GM23338 (cell line): ENCODE data around the gene MYO1D. TPM values are rescaled to one million over a fixed set of nuclear protein-coding genes. Genes with fewer than 3 reads are reported as not detected.

Experiments
- ATAC-seq: fragments of 200-7000 bp; cut with Tn5 transposase; 3 replicates; pipeline ENCODE4 v1.9.1; 2020
- DNase-seq: peaks from one replicate; pipeline ENCODE4 v3.0.0-alpha.2; 2015; ENCODE audit warnings: low spot score
- H2AFZ ChIP-seq: fragments of 200-600 bp; sonication (generic); 2 replicates; pipeline ENCODE4 v1.8.0; 2016; ENCODE audit warnings: antibody characterized with exemption, mild to moderate bottlenecking, moderate library complexity
- H3F3A ChIP-seq: fragments of 200-600 bp; sonication (generic); replicated peaks from 2 replicates; pipeline ENCODE4 v1.8.0; 2017; ENCODE audit warnings: antibody characterized with exemption, mixed run types, low read depth
- H3K27ac ChIP-seq: fragments of 200-600 bp; sonication (generic); 2 replicates; pipeline ENCODE4 v1.6.1; 2016; ENCODE audit warnings: low read depth
- H3K27me3 ChIP-seq: fragments of 200-600 bp; sonication (generic); 2 replicates; pipeline ENCODE4 v1.8.0; 2016; ENCODE audit warnings: mild to moderate bottlenecking, mixed run types, moderate library complexity; ENCODE audit not compliant: insufficient read depth
- H3K36me3 ChIP-seq: fragments of 200-600 bp; sonication (generic); 2 replicates; pipeline ENCODE4 v1.8.0; 2016; ENCODE audit warnings: mild to moderate bottlenecking; ENCODE audit not compliant: insufficient read depth
- H3K4me1 ChIP-seq: fragments of 200-600 bp; sonication (generic); 2 replicates; pipeline ENCODE4 v1.8.0; 2016; ENCODE audit warnings: mild to moderate bottlenecking, moderate library complexity; ENCODE audit not compliant: insufficient read depth
- H3K4me2 ChIP-seq: fragments of 200-600 bp; sonication (generic); 2 replicates; pipeline ENCODE4 v1.7.1; 2017; ENCODE audit warnings: mixed run types
- H3K4me3 ChIP-seq: fragments of 200-600 bp; sonication (generic); 2 replicates; pipeline ENCODE4 v1.6.1; 2016; ENCODE audit warnings: mixed run types
- H3K79me2 ChIP-seq: fragments of 200-600 bp; sonication (generic); replicated peaks from 2 replicates; pipeline ENCODE4 v1.8.0; 2017; ENCODE audit warnings: mild to moderate bottlenecking; ENCODE audit not compliant: insufficient read depth
- H3K9me2 ChIP-seq: fragments of 200-600 bp; sonication (generic); 2 replicates; pipeline ENCODE4 v1.8.0; 2017; ENCODE audit not compliant: insufficient read depth
- H4K20me1 ChIP-seq: fragments of 200-600 bp; sonication (generic); replicated peaks from 2 replicates; pipeline ENCODE4 v1.8.0; 2017; ENCODE audit warnings: mild to moderate bottlenecking; ENCODE audit not compliant: insufficient read depth
- H3K27ac Mint-ChIP-seq: 2 replicates; pipeline ENCODE4 v1.8.0; 2020; ENCODE audit warnings: inconsistent platforms, mild to moderate bottlenecking, moderate library complexity, mixed read lengths
- H3K27me3 Mint-ChIP-seq: 3 replicates; pipeline ENCODE4 v1.8.0; 2022; ENCODE audit warnings: low read depth, mild to moderate bottlenecking, moderate library complexity, mixed read lengths, inconsistent platforms; ENCODE audit not compliant: insufficient read depth, poor library complexity
- H3K36me3 Mint-ChIP-seq: 3 replicates; pipeline ENCODE4 v1.8.0; 2021; ENCODE audit warnings: low read depth, mild to moderate bottlenecking, inconsistent platforms, moderate library complexity, mixed read lengths
- H3K4me1 Mint-ChIP-seq: 3 replicates; pipeline ENCODE4 v1.8.0; 2020; ENCODE audit warnings: mild to moderate bottlenecking, inconsistent platforms, mixed read lengths
- H3K4me3 Mint-ChIP-seq: 3 replicates; pipeline ENCODE4 v1.8.0; 2021; ENCODE audit warnings: moderate library complexity, mild to moderate bottlenecking, inconsistent platforms, mixed read lengths
- H3K9me3 Mint-ChIP-seq: 3 replicates; pipeline ENCODE4 v1.8.0; 2020; ENCODE audit warnings: moderate library complexity, mild to moderate bottlenecking, inconsistent platforms, mixed read lengths
- CREB1 ChIP-seq: fragments of 250-450 bp; sonication (Bioruptor Pico); IDR thresholded peaks from 2 replicates; pipeline ENCODE4 v1.5.0; 2020; ENCODE audit warnings: low read depth, mild to moderate bottlenecking, moderate library complexity
- POLR2AphosphoS5 ChIP-seq: IDR thresholded peaks from 2 replicates; pipeline ENCODE4 v1.6.1; 2016; ENCODE audit warnings: antibody characterized with exemption, low read depth
- polyA plus RNA-seq: library from polyadenylated mRNA; unstranded; fragments of >200 nt; fragmentation: Nextera tagmentation; extraction: Ambion mirVana; gene quantifications from 2 replicates; pipeline ENCODE4 v1.2.1, GENCODE V29; 2016
- total RNA-seq: library from RNA; depleted of rRNA; stranded (reverse); fragments of >200 nt; shearing (Covaris generic); gene quantifications from 2 replicates; pipeline ENCODE4 v1.2.3, GENCODE V29; 2014
- TF ChIP-seq, protein P1 (sequence below), 2 experiments: fragments of 200-600 bp in 1 of 2; sonication (generic) in 1 of 2; conservative IDR thresholded peaks; 2 replicates each; pipeline versions ENCODE4 v1.5.1 to v1.6.1; 2016 to 2017; ENCODE audit warnings: antibody characterized with exemption in 2 of 2, low read depth in 2 of 2, mild to moderate bottlenecking in 2 of 2, moderate library complexity in 1 of 2
- TF ChIP-seq, protein P2 (sequence below): IDR thresholded peaks from 2 replicates; pipeline ENCODE4 v1.6.1; 2016; ENCODE audit warnings: antibody characterized with exemption
- TF ChIP-seq, protein P3 (sequence below): fragments of 250-450 bp; sonication (Bioruptor Pico); IDR thresholded peaks from 2 replicates; pipeline ENCODE4 v1.5.0; 2020; ENCODE audit warnings: mild to moderate bottlenecking, moderate library complexity

The MYO1D gene
- total and polyA plus RNA-seq, 2 experiments from 2014 or later: 8.6 to 28.6 TPM

DNA sequence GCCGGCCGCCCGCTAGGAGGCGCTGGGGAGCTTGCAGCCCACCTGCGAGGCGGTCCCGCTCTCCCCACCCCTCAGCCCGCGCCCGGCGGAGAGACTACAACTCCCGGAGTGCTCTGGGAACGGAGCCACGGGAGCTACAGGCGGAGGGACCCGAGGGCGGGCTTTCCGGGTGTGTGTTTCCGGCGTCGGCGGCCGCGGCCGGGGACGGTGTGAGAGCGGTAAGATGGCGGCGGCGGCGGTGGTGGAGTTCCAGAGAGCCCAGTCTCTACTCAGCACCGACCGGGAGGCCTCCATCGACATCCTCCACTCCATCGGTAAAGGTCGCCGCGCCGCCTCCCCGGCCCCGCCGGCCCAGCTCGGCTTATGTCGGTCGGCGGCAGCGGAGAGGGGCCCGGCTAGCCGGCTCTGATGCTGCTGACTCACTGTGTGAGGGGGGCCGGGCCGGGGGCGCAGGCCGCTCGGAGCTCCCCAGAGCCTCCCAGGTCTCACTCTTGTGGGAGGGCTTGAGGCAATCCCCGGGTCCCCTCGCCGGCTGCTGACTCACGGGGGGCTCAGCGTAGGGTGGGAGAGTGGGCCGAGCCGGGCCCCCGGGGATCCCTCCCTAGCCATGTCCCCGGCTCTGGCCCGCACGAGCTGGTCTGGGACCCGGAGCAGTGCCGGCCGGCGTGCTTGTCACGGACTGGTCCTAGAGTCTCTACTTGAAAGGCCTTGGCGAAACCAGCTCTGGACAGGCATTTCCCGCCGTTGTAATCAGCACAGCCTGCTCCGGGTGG lies 432.4 kb downstream of the MYO1D start, which contains the start of gene PSMD11:
PSMD11 (plus strand) TSS at position 210 of the 773 bp plus-strand sequence; CDS start at position 224, 14 bp downstream.
- H3K4me2 ChIP-seq: peak within 1 kb of the TSS; percentile 100
- TF ChIP-seq CREB1 (peak; percentile 82), POLR2AphosphoS5 (peak; percentile 79)
- TF ChIP-seq, protein P1, sequence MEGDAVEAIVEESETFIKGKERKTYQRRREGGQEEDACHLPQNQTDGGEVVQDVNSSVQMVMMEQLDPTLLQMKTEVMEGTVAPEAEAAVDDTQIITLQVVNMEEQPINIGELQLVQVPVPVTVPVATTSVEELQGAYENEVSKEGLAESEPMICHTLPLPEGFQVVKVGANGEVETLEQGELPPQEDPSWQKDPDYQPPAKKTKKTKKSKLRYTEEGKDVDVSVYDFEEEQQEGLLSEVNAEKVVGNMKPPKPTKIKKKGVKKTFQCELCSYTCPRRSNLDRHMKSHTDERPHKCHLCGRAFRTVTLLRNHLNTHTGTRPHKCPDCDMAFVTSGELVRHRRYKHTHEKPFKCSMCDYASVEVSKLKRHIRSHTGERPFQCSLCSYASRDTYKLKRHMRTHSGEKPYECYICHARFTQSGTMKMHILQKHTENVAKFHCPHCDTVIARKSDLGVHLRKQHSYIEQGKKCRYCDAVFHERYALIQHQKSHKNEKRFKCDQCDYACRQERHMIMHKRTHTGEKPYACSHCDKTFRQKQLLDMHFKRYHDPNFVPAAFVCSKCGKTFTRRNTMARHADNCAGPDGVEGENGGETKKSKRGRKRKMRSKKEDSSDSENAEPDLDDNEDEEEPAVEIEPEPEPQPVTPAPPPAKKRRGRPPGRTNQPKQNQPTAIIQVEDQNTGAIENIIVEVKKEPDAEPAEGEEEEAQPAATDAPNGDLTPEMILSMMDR (conservative IDR thresholded peaks at IDR 0.05; ENCODE audit: low read depth in 2 of 2): peak in 1 of 2 experiments; percentile 87; a peak in 3 of 4 replicates
- TF ChIP-seq, protein P2, sequence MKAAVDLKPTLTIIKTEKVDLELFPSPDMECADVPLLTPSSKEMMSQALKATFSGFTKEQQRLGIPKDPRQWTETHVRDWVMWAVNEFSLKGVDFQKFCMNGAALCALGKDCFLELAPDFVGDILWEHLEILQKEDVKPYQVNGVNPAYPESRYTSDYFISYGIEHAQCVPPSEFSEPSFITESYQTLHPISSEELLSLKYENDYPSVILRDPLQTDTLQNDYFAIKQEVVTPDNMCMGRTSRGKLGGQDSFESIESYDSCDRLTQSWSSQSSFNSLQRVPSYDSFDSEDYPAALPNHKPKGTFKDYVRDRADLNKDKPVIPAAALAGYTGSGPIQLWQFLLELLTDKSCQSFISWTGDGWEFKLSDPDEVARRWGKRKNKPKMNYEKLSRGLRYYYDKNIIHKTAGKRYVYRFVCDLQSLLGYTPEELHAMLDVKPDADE: peak; percentile 95
- TF ChIP-seq, protein P3, sequence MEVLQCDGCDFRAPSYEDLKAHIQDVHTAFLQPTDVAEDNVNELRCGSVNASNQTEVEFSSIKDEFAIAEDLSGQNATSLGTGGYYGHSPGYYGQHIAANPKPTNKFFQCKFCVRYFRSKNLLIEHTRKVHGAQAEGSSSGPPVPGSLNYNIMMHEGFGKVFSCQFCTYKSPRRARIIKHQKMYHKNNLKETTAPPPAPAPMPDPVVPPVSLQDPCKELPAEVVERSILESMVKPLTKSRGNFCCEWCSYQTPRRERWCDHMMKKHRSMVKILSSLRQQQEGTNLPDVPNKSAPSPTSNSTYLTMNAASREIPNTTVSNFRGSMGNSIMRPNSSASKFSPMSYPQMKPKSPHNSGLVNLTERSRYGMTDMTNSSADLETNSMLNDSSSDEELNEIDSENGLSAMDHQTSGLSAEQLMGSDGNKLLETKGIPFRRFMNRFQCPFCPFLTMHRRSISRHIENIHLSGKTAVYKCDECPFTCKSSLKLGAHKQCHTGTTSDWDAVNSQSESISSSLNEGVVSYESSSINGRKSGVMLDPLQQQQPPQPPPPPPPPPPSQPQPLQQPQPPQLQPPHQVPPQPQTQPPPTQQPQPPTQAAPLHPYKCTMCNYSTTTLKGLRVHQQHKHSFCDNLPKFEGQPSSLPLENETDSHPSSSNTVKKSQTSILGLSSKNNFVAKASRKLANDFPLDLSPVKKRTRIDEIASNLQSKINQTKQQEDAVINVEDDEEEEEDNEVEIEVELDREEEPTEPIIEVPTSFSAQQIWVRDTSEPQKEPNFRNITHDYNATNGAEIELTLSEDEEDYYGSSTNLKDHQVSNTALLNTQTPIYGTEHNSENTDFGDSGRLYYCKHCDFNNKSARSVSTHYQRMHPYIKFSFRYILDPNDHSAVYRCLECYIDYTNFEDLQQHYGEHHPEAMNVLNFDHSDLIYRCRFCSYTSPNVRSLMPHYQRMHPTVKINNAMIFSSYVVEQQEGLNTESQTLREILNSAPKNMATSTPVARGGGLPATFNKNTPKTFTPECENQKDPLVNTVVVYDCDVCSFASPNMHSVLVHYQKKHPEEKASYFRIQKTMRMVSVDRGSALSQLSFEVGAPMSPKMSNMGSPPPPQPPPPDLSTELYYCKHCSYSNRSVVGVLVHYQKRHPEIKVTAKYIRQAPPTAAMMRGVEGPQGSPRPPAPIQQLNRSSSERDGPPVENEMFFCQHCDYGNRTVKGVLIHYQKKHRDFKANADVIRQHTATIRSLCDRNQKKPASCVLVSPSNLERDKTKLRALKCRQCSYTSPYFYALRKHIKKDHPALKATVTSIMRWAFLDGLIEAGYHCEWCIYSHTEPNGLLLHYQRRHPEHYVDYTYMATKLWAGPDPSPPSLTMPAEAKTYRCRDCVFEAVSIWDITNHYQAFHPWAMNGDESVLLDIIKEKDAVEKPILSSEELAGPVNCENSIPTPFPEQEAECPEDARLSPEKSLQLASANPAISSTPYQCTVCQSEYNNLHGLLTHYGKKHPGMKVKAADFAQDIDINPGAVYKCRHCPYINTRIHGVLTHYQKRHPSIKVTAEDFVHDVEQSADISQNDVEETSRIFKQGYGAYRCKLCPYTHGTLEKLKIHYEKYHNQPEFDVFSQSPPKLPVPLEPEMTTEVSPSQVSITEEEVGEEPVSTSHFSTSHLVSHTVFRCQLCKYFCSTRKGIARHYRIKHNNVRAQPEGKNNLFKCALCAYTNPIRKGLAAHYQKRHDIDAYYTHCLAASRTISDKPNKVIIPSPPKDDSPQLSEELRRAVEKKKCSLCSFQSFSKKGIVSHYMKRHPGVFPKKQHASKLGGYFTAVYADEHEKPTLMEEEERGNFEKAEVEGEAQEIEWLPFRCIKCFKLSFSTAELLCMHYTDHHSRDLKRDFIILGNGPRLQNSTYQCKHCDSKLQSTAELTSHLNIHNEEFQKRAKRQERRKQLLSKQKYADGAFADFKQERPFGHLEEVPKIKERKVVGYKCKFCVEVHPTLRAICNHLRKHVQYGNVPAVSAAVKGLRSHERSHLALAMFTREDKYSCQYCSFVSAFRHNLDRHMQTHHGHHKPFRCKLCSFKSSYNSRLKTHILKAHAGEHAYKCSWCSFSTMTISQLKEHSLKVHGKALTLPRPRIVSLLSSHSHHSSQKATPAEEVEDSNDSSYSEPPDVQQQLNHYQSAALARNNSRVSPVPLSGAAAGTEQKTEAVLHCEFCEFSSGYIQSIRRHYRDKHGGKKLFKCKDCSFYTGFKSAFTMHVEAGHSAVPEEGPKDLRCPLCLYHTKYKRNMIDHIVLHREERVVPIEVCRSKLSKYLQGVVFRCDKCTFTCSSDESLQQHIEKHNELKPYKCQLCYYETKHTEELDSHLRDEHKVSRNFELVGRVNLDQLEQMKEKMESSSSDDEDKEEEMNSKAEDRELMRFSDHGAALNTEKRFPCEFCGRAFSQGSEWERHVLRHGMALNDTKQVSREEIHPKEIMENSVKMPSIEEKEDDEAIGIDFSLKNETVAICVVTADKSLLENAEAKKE (CRISPR knock-in tag): no peak
- H3K27ac ChIP-seq: peak within 1 kb of the TSS; percentile 79
- H4K20me1 ChIP-seq: peaks cover 35% of the 10 kb centered on the region
- ATAC-seq: peak; percentile 97
- peaks cover 15% of the 10 kb centered on the region for H3K27me3 Mint-ChIP-seq
- peak within 1 kb of the TSS; percentile 99 for H2AFZ ChIP-seq
- H3K27me3 ChIP-seq: peaks cover 8% of the 10 kb centered on the region
- H3K36me3 ChIP-seq: peaks cover 28% of the 10 kb centered on the region
- no peaks in the 10 kb centered on the region for H3F3A ChIP-seq
- peaks cover 12% of the 10 kb centered on the region for H3K4me1 ChIP-seq
- peaks cover 51% of the 10 kb centered on the region for H3K79me2 ChIP-seq
- peak within 1 kb of the TSS; percentile 100 for H3K4me3 ChIP-seq
- H3K4me3 Mint-ChIP-seq: peak within 1 kb of the TSS; percentile 91
- peaks cover 9% of the 10 kb centered on the region for H3K9me3 Mint-ChIP-seq
- H3K27ac Mint-ChIP-seq: peak within 1 kb of the TSS; percentile 91
- H3K9me2 ChIP-seq: no peaks in the 10 kb centered on the region
- peaks cover 40% of the 10 kb centered on the region for H3K36me3 Mint-ChIP-seq
- peak; percentile 99 for DNase-seq
- H3K4me1 Mint-ChIP-seq: peaks cover 16% of the 10 kb centered on the region
